A204.1 (cell line): ENCODE data around the gene MGAT4B.
A peak's percentile ranks its signal among the peaks of the same experiment; 100 is the strongest.

ENCODE experiments used
- FAIRE-seq: peaks from 2 replicates; lab custom pipeline; 2012; peaks lifted over from hg19 to GRCh38; lab: Jason Lieb, UNC

Gene MGAT4B

GRCh38 chr5:179768326-179769085 is 38.2 kb downstream of the MGAT4B start:
- FAIRE-seq, result no peak

DNA sequence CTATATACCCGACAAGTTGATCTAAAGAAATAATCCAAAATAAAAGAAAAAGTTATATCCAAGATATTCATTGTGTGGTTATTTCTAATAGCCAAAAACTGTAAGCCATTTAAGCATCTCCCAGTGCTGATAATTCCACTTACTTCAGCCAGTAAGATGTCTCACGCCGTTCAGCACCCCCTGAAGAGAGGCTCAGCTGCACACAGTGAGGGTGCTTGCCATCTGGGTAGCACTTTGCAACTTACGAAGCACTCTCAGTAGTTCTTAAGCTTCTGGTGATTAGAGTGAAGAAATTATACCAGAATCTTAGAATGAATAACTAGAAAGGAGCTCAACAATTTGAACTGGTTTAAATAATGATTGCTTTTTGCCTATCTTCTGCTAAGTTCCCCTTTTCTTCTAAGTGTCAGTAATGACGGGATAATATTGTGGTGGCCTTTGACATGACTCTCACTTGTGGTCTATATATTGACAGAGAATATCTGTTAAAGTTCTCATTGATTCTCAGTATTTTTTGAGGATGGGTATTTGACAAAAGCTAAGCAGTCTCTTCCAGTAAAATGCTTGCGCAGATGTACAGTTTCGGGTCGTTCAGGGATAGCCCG is 39.1 kb downstream of the MGAT4B start:
- no peak for FAIRE-seq

- no peak for FAIRE-seq
Observed at GRCh38 chr5:179766726-179767455, 39.8 kb downstream of the MGAT4B start.

GRCh38 chr5:179766021-179766725 is 40.5 kb downstream of the MGAT4B start:
- FAIRE-seq, result no peak

DNA sequence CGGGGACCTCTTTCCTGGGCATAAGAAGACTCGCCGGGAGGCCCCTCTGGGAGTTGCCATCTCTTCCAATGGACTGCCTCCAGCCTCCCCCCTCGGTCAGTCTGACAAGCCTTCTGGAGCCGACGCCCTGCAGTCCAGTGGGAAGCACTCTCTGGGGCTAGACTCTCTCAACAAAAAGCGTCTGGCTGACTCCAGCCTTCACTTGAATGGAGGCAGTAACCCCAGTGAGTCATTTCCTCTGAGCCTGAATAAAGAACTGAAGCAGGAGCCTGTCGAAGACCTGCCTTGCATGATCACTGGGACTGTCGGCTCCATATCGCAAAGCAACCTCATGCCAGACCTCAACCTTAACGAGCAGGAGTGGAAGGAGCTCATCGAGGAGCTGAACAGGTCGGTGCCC is 41.3 kb downstream of the MGAT4B start:
- FAIRE-seq, result no peak

GRCh38 chr5:179764056-179764455 is 42.6 kb downstream of the MGAT4B start:
- no peak for FAIRE-seq

DNA sequence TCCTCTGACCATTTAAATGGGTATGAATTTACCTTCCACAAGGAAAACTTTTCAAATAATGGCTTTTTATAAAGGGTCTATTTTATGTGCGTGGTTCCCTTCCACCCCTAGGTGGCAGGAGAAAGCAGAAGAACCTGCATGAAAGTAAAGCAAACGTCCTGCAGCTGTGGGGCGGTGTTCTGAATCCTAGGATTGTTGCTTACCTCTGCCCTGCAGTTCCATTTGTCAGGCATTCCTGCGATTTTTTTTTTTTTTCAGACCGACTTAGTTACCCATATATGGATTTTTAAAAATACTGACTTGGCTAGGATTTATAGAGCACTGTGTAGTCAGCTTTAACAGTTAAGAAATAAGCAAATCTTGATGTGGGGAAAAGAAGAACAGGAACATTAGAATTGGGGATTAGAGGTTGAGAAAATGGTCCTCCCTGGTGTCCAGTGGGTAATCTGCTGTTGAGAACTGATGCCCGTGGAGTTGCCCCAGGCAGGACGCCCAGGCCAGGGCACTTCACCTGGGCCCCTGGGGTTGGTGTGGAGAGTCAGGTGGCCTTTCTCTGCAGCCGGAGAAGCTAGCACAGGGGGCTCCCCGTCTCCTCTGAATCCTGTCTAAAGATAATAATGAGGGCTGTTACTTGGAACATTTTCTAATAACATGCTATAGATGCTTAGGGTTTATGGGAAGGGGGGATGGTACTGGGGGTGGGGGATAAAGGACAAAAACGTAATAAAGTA is 43.3 kb downstream of the MGAT4B start:
- peak; percentile 86 for FAIRE-seq

DNA sequence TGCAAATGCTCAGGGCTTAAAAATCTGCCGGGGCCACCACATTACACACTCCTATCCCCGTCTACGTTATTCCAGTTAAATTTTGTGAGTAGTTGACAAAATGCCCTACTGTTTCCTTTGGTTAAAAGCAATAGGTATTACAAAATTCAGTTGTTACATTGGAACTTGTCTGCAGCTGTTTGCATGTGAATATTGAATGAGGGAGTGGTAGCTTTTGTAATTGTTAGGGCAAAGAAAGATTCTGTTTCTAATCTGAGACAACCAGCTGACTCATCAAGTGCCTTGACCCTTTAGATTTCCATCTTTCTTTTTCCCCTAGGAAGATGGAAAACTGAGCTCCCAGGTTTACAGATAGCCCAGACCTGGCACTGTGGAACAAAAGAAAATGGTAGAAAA is 43.9 kb downstream of the MGAT4B start:
- FAIRE-seq, result no peak

GRCh38 chr5:179762079-179762780 is 44.4 kb downstream of the MGAT4B start:
- no peak for FAIRE-seq

GRCh38 chr5:179759581-179760551 is 46.8 kb downstream of the MGAT4B start:
- no peak for FAIRE-seq

- FAIRE-seq, result no peak
Observed at GRCh38 chr5:179758955-179759354, 47.7 kb downstream of the MGAT4B start.

DNA sequence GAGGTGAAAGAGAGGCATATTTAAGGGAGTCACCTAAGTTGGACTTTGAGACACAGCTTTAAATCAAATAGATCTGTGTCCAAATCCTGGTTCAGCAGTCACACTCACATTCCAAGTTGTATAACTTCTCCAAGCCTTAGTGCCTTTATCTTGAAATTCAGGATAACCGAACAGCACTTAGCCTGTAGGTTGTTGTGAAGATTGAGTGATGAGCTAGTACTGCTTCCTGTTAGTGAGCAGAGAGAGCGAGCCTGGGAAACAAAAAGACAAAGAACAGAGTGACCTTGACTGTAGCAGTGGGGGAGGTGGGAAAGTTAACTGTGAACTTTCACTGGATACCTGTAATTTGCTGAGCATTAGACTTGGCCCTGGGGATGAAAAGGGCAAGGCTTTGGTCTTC is 51.6 kb downstream of the MGAT4B start:
- FAIRE-seq, result no peak

DNA sequence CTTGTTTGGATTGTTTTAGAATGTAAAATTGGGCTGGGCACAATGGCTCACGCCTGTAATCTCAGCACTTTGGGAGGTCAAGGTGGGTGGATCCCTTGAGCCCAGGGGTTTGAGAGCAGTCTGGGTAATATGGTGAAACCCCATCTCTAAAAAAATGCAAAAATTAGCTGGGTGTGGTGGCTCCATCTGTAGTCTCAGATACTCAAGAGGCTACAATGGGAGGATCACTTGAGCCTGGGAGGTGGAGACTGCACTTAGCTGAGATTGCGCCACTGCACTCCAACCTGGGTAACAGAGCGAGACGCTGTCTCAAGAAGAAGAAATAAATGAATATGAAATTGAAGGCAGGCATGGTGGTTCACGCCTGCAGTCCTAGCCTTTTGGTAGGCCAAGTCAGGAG is 52.7 kb downstream of the MGAT4B start:
- FAIRE-seq, result no peak

DNA sequence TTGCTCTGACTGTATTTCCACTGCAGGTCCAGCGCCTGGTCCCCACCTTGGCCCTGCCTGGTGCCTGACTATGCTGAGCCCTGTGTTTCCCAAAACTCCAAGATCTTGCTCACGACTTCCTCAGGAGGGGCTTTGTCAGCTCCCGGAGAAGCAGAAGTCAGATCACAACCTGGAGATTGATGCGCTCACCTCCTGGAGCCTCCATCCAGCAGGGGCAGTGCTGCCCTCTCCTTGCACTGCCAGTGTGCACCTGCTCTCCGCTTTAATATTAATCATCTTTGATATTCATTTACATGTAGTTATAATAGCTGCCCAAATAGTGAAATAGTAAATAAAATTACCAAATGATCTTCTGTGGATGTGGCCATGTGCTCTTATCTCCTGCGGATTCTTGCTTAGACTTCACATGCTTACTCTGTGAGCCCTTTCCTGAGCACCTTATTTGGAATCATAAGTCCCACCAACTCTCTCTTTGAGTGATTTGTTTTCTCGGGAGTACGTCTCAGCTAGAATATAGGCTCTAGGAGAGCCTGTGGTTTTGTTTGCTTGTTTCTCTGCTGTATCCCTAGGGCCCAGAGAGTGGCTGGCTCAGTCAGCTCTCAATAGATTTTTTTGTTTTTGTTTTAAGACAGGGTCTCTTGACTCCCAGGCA is 56.7 kb downstream of the MGAT4B start:
- no peak for FAIRE-seq

DNA sequence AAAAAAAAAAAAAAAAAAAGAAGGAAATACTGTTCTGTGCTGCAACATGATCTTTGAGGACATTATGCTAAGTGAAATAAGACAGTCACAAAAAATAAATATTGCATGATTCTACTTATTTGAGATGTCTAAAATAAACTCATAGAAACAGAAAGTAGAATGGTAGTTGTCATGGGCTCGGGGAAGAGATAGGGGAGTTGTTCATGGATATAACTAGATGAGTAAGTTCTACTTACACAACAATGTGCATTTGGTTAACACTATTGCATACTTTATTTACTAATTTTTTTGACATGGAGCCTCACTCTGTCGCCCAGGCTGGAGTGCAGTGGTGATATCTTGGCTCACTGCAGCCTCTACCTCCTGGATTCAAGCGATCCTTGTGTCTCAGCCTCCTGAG is 58.9 kb downstream of the MGAT4B start:
- FAIRE-seq, result no peak
